ENCODE measurements around the gene KMO.

DNA sequence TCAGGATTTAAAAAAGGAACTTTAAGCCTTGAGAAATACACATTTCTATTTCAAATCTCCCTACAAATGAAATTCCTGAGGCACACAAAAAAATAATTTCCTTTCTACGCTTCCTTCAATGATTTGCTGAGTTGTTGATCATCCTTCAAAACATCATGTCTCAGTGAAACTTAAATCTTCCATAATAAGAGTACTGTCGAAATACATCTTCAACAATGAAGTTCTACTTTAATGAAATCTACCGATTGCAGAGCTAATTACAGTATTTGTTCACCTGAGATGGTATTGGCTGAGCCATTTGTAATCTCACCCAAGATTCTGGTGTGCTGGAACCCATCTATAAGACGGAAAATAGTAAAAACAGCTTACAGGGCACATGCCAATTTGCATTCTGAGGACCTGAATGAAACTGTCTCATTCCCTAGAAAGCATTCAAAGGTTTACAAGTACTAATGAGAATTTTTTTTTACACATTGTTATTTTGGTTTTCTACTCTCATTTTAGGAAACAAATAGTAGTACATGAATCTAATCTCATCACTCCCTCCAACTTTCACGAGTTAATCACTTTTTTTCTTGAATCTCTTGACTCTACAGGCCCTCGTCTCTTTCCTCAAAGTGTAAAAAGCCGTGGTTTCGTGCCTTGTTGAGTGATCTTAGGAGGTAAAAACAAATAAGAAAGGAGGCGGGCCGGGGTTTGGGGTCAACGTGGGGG, 106.9 kb downstream of the KMO start:
- TF ChIP-seq EZH2 (IDR thresholded peaks at IDR 0.05) = no peak
- TF ChIP-seq, protein P1, sequence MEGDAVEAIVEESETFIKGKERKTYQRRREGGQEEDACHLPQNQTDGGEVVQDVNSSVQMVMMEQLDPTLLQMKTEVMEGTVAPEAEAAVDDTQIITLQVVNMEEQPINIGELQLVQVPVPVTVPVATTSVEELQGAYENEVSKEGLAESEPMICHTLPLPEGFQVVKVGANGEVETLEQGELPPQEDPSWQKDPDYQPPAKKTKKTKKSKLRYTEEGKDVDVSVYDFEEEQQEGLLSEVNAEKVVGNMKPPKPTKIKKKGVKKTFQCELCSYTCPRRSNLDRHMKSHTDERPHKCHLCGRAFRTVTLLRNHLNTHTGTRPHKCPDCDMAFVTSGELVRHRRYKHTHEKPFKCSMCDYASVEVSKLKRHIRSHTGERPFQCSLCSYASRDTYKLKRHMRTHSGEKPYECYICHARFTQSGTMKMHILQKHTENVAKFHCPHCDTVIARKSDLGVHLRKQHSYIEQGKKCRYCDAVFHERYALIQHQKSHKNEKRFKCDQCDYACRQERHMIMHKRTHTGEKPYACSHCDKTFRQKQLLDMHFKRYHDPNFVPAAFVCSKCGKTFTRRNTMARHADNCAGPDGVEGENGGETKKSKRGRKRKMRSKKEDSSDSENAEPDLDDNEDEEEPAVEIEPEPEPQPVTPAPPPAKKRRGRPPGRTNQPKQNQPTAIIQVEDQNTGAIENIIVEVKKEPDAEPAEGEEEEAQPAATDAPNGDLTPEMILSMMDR (IDR thresholded peaks at IDR 0.05) = no peak

Measured in neural progenitor cell (in vitro differentiated cells).